Trophoblast cell (in vitro differentiated cells and primary cell): ENCODE measurements around the gene ARHGEF16.

Experiments
- DNase-seq, 2 donors: peaks; one replicate each; pipeline ENCODE4 v3.0.0-alpha.2; 2016
- H2AFZ ChIP-seq: 2 replicates; pipeline ENCODE4 v1.6.1; 2013; ENCODE audit warnings: low read length, moderate library complexity, mild to moderate bottlenecking; ENCODE audit not compliant: insufficient read depth, poor library complexity
- H2AK5ac ChIP-seq: 2 replicates; pipeline ENCODE4 v1.6.1; 2013; ENCODE audit warnings: mild to moderate bottlenecking, low read length
- H2BK120ac ChIP-seq: 2 replicates; pipeline ENCODE4 v1.6.1; 2013; ENCODE audit warnings: low read length, mild to moderate bottlenecking, moderate library complexity; ENCODE audit not compliant: insufficient read depth, poor library complexity
- H2BK12ac ChIP-seq: 2 replicates; pipeline ENCODE4 v1.6.1; 2013; ENCODE audit warnings: mild to moderate bottlenecking, low read length, moderate library complexity
- H2BK5ac ChIP-seq: 2 replicates; pipeline ENCODE4 v1.6.1; 2013; ENCODE audit warnings: low read length, low read depth, moderate library complexity, mild to moderate bottlenecking; ENCODE audit not compliant: poor library complexity
- H3K14ac ChIP-seq: 2 replicates; pipeline ENCODE4 v1.6.1; 2013; ENCODE audit warnings: mild to moderate bottlenecking, low read length
- H3K18ac ChIP-seq: 2 replicates; pipeline ENCODE4 v1.6.1; 2013; ENCODE audit warnings: mild to moderate bottlenecking, low read length
- H3K23ac ChIP-seq: 2 replicates; pipeline ENCODE4 v1.6.1; 2013; ENCODE audit warnings: low read length
- H3K27ac ChIP-seq: 2 replicates; pipeline ENCODE4 v1.5.1; 2013; ENCODE audit warnings: low read depth, mild to moderate bottlenecking, inconsistent platforms, low read length, moderate library complexity
- H3K27me3 ChIP-seq: 2 replicates; pipeline ENCODE4 v1.6.1; 2013; ENCODE audit warnings: inconsistent platforms, mild to moderate bottlenecking, low read length, moderate library complexity; ENCODE audit not compliant: insufficient read depth
- H3K36me3 ChIP-seq, 2 experiments: 1 replicate in 1 of 2; 2 replicates in 1 of 2; pipeline ENCODE4 v1.6.1; 2013; ENCODE audit warnings: low read length in 2 of 2, mild to moderate bottlenecking in 2 of 2, moderate library complexity in 1 of 2; ENCODE audit not compliant: insufficient read depth in 2 of 2, control insufficient read depth in 1 of 2
- H3K4ac ChIP-seq: 2 replicates; pipeline ENCODE4 v1.6.1; 2013; ENCODE audit warnings: low read depth, mild to moderate bottlenecking, low read length, moderate library complexity
- H3K4me1 ChIP-seq, 2 experiments: 1 replicate in 1 of 2; 2 replicates in 1 of 2; pipeline ENCODE4 v1.6.1; 2013; ENCODE audit warnings: low read length in 2 of 2, mild to moderate bottlenecking in 2 of 2, moderate library complexity in 1 of 2; ENCODE audit not compliant: insufficient read depth in 2 of 2, control insufficient read depth in 1 of 2
- H3K4me2 ChIP-seq: 2 replicates; pipeline ENCODE4 v1.6.1; 2013; ENCODE audit warnings: inconsistent platforms, mild to moderate bottlenecking, low read length, moderate library complexity
- H3K4me3 ChIP-seq: 2 replicates; pipeline ENCODE4 v1.5.1; 2013; ENCODE audit warnings: mild to moderate bottlenecking, low read depth, low read length, inconsistent platforms
- H3K79me1 ChIP-seq: one replicate; pipeline ENCODE4 v1.6.1; 2013; ENCODE audit warnings: low read length
- H3K79me2 ChIP-seq: 2 replicates; pipeline ENCODE4 v1.6.1; 2013; ENCODE audit warnings: low read length, mild to moderate bottlenecking; ENCODE audit not compliant: control insufficient read depth, insufficient read depth, poor library complexity
- H3K9ac ChIP-seq: 2 replicates; pipeline ENCODE4 v1.6.1; 2013; ENCODE audit warnings: mild to moderate bottlenecking, low read length
- H3K9me3 ChIP-seq: 2 replicates; pipeline ENCODE4 v1.6.1; 2013; ENCODE audit warnings: low read depth, mild to moderate bottlenecking, control low read depth, inconsistent platforms, low read length; ENCODE audit not compliant: insufficient read depth
- H4K12ac ChIP-seq: 2 replicates; pipeline ENCODE4 v1.6.1; 2013; ENCODE audit warnings: low read depth, mild to moderate bottlenecking, low read length, moderate library complexity
- H4K8ac ChIP-seq: 2 replicates; pipeline ENCODE4 v1.6.1; 2013; ENCODE audit warnings: low read depth, mild to moderate bottlenecking, low read length, moderate library complexity
- H4K91ac ChIP-seq: one replicate; pipeline ENCODE4 v1.6.1; 2013; ENCODE audit warnings: low read depth, mild to moderate bottlenecking, low read length, moderate library complexity
- WGBS: extraction: QIAGEN DNeasy Blood & Tissue Kit; methylation state at CpG from one replicate; pipeline ENCODE4 v1.1.7; 2013; ENCODE audit warnings: missing lambda C conversion rate; ENCODE audit not compliant: insufficient read length, insufficient coverage; ENCODE audit errors: extremely low coverage; 5-methylcytosine and 5-hydroxymethylcytosine counted together

ARHGEF16 gene

DNA sequence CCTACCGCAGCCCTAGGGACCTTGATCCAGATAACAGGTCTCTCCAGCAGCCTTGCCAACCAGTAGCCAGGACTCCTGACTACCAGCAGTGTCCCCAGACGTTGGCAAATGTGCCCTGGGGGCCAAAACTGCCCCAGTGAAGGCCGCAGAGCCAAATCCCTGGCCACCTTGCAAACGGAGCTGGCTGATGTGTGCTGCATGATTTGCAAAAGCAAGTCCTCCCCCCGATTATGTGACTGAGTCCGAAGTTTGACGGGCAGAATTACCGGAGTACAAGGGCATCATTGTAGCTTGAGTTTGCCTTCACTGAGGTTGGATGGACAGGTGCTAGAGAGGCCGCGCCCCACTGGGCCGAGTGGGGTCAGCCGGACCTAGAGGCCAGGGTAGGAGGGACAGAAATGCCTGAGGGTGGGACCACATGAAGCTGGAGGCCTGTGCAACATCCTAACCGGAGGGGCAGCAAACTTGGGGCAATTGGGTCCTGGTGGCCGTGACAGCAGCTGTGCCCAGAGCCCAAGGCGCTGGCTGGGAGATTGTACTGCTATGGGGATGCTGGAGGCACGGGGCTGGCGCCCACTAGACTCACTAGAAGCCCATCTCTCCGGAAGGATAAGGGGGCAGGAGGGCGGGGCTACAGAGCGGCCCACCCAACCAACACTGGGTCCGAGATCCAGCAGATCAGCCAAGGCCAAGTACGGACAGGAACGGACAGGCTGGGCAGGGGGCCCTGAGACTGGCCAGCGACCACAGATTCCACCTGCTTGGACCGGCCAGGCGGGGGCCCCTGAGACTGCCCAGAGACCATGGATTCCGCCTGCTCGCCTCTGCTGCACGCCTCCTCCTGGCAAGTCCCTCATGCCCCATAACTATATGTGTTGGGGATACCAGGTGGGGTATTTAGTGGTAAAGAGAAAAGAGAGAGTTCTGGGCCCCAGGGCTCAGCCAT, 2.8 kb downstream of the ARHGEF16 start:
- Histone ChIP-seq H3K9me3 (no peaks in the 10 kb centered on the region), H3K9ac (no peak overlapping the region), H2BK120ac (no peak overlapping the region), H2BK12ac (no peak overlapping the region), H4K12ac (no peak overlapping the region), H2AFZ (no peak overlapping the region), H3K27ac (no peak overlapping the region), H3K79me2 (peaks cover 2% of the 10 kb centered on the region), H4K91ac (no peak overlapping the region), H2AK5ac (no peak overlapping the region), H2BK5ac (no peak overlapping the region), H3K23ac (no peak overlapping the region), H3K18ac (no peak overlapping the region), H3K79me1 (peaks cover 20% of the 10 kb centered on the region), H3K4me3 (no peak overlapping the region), H4K8ac (no peak overlapping the region), H3K14ac (no peak overlapping the region), H3K4me1 (peaks cover 32 to 44% of the 10 kb centered on the region in 2 experiments), H3K4me2 (no peak overlapping the region), H3K36me3 (no peaks in the 10 kb centered on the region), H3K27me3 (no peaks in the 10 kb centered on the region), H3K4ac (no peak overlapping the region)
- peak in 1 of 2 donors; percentile 58 for DNase-seq
- WGBS = no CpG with 5 or more reads among the region's 29 CpGs

DNA sequence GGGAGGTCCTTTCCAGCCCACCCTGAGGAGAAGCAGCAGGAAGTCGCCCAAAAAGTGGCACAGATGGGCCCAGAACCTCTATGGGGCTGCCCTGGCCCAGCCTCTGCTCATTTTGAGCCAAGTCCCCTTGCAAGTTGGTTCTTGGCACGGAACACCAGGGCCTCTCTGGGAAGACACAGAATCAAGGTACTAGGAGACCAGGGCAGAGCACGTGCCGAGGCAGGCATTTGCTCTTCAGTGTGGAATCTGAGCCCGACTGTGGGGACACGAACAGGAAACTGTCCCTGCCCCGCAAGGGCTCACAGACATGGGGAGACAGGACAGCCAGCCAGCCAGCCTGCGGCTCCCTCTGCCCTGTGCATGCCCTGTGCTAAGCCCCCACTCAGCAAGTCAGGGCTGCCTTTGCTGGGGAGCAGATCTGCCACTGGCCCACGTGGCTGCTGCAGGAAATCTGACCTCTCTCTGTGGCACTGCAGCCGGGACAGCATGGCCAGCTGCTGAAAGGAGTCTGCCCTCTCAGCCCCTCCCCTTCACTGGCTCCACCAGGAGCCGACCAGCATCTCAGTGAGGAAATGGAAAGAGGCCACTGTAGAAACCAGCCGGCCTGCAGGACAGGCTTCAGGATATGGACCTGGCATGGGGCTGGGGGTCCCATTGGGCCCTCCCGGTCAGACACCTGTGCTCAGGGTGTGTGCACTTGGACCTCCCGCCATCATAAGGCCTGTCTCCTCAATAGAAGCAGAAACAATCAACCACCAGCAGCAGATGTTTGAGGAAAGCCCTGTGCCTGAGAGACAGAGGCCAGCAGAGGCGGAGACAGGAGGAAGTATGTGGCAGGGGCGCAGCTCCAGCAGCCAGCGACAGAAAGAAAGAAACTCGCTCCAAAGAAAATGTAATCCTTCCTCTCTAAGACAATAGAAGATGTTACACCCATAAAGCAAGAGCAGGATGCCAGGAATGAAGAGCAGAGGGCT, 3.7 kb downstream of the ARHGEF16 start:
- Histone ChIP-seq H3K4me3 (peak overlapping the region; percentile 12), H3K36me3 (no peaks in the 10 kb centered on the region)

DNA sequence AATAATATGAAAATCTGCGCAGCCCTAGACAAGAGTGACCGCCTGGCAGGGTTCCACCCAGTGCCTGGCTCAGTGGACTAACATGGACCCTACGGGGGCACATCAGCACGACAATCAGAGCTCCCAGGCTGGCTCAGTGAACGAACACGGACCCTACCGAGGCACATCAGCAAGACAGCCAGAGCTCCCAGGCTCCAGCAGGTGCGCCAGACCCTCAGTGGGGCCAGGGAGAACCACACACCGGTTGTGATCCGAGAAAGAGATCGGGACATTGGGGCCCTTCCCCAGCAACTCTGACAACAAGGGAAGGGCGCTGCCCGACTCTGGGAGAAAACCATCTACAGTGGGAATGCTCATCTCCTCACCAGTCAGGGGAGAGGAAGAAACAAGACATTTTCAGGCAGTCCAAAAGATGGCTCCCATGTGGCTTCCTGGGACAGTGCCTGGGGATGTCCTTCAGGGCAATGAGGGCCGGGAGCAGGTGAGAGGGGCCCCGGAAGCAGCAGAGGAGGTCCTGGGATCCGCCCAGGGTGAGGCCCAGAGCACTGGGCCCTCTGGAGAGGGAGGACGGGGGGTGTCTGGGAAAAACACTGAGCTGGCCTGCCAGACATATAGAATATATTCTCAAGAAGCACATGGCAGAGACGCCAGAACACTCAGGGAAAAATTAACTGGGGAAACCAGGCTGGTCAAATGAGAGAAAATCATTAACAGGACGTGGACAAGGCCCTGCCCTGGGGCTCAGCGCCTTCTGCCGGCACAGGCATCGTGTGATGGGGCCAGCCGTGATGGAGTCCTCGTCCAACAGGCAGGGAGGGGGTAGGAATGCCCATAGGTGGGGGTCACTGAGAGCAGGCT, 4.8 kb downstream of the ARHGEF16 start:
- Histone ChIP-seq H3K14ac (no peak overlapping the region), H2BK120ac (peak overlapping the region; percentile 18), H2AK5ac (peak overlapping the region; percentile 31), H3K23ac (no peak overlapping the region), H4K91ac (peak overlapping the region; percentile 7), H3K27me3 (no peaks in the 10 kb centered on the region), H2AFZ (no peak overlapping the region), H3K9ac (no peak overlapping the region), H4K12ac (no peak overlapping the region), H2BK12ac (peak overlapping the region; percentile 41), H3K27ac (peak overlapping the region; percentile 28), H3K4me1 (peaks cover 29 to 33% of the 10 kb centered on the region in 2 experiments), H3K4me3 (no peak overlapping the region), H3K9me3 (no peaks in the 10 kb centered on the region), H4K8ac (no peak overlapping the region), H3K36me3 (no peaks in the 10 kb centered on the region), H3K4me2 (no peak overlapping the region), H3K79me2 (peaks cover 2% of the 10 kb centered on the region), H2BK5ac (no peak overlapping the region), H3K79me1 (peaks cover 14% of the 10 kb centered on the region), H3K18ac (peak overlapping the region; percentile 33), H3K4ac (no peak overlapping the region)
- no CpG with 5 or more reads among the region's 24 CpGs for WGBS
- DNase-seq = peak in 1 of 2 donors; percentile 27

More for the DNA sequence above, 3.7 kb downstream of the ARHGEF16 start:
- Histone ChIP-seq H2BK12ac (no peak overlapping the region), H4K12ac (no peak overlapping the region), H3K79me1 (peaks cover 20% of the 10 kb centered on the region), H2BK120ac (no peak overlapping the region), H3K4ac (no peak overlapping the region), H2BK5ac (no peak overlapping the region), H3K4me1 (peaks cover 36 to 44% of the 10 kb centered on the region in 2 experiments), H3K23ac (no peak overlapping the region), H3K9me3 (no peaks in the 10 kb centered on the region), H3K4me2 (no peak overlapping the region), H3K9ac (no peak overlapping the region), H3K18ac (no peak overlapping the region), H3K27ac (no peak overlapping the region), H2AFZ (no peak overlapping the region), H4K91ac (no peak overlapping the region), H3K79me2 (peaks cover 2% of the 10 kb centered on the region), H3K27me3 (no peaks in the 10 kb centered on the region), H2AK5ac (no peak overlapping the region), H4K8ac (no peak overlapping the region), H3K14ac (no peak overlapping the region)
- no CpG with 5 or more reads among the region's 18 CpGs for whole genome bisulfite sequencing
- DNase-seq = peak; percentile 63
